ENCODE results near the gene TRUB2.

TRUB2 gene

GRCh38 chr9:128274245-128274644 is 48.0 kb downstream of the TRUB2 start:
- H3K4me3 ChIP-seq (ENCODE audit: low read depth, low read length), result peak overlapping the region; percentile 99
- TF ChIP-seq, protein P1, sequence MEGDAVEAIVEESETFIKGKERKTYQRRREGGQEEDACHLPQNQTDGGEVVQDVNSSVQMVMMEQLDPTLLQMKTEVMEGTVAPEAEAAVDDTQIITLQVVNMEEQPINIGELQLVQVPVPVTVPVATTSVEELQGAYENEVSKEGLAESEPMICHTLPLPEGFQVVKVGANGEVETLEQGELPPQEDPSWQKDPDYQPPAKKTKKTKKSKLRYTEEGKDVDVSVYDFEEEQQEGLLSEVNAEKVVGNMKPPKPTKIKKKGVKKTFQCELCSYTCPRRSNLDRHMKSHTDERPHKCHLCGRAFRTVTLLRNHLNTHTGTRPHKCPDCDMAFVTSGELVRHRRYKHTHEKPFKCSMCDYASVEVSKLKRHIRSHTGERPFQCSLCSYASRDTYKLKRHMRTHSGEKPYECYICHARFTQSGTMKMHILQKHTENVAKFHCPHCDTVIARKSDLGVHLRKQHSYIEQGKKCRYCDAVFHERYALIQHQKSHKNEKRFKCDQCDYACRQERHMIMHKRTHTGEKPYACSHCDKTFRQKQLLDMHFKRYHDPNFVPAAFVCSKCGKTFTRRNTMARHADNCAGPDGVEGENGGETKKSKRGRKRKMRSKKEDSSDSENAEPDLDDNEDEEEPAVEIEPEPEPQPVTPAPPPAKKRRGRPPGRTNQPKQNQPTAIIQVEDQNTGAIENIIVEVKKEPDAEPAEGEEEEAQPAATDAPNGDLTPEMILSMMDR (IDR thresholded peaks at IDR 0.05; ENCODE audit: low read depth, low read length, missing control alignments), result no peak
- in situ Hi-C loops (cut with HindIII; ENCODE audit: low sequenced_read_pairs), result no loop called here
- no peak for DNase-seq (ENCODE audit: low read depth)

- no peak for DNase-seq (ENCODE audit: low read depth)
- in situ Hi-C loops (cut with HindIII; ENCODE audit: low sequenced_read_pairs), result no loop called here
- no peak overlapping the region for H3K4me3 ChIP-seq (ENCODE audit: low read depth, low read length)
- TF ChIP-seq, protein P1 (IDR thresholded peaks at IDR 0.05; ENCODE audit: low read depth, low read length, missing control alignments), result no peak
Observed at GRCh38 chr9:128271512-128271911, 50.7 kb downstream of the TRUB2 start.

GRCh38 chr9:128271112-128271511 is 51.1 kb downstream of the TRUB2 start:
- no peak overlapping the region for H3K4me3 ChIP-seq (ENCODE audit: low read depth, low read length)
- no peak for DNase-seq (ENCODE audit: low read depth)
- TF ChIP-seq, protein P1 (IDR thresholded peaks at IDR 0.05; ENCODE audit: low read depth, low read length, missing control alignments), result no peak
- in situ Hi-C loops (cut with HindIII; ENCODE audit: low sequenced_read_pairs), result no loop called here

DNA sequence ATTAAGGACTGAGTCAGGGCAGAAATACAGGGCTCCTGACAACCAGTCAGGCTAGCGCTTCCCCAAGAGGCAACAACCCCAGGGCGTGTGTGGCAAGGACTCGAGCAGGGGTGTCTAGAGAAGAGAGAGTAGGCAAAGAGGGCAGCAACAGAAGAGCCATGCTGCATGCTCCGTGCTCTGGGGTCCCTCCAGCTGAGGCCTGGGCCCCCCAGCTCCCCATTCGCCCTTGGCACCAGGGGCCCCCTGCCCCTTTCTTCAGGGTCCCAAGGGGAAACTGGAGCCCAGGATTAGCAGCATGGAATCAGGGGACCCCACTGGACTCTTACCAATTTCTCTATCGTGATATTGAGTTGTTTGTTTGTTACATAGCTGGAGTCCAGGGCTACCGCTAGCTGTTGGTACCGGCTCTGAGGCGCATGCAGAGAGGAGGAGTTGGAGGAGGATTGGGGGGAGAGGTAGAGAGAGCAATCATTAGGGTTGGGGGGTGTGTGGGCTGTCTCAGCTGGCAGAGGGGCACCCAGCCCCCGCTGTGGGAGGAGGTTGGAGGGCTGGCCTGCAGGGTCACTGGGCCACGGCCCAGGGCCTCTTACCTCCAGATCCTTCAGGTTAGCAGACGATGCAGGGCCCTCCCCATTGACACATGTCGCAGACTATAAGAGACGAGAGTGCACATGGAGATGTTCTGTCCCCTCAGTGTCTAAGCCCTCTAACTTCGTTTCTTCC is 55.2 kb downstream of the TRUB2 start:
- no peak overlapping the region for H3K4me3 ChIP-seq (ENCODE audit: low read depth, low read length)
- TF ChIP-seq, protein P1 (IDR thresholded peaks at IDR 0.05; ENCODE audit: low read depth, low read length, missing control alignments), result no peak
- in situ Hi-C loops (cut with HindIII; ENCODE audit: low sequenced_read_pairs), result no loop called here
- no peak for DNase-seq (ENCODE audit: low read depth)

- H3K4me3 ChIP-seq (ENCODE audit: low read depth, low read length), result no peak overlapping the region
- in situ Hi-C loops (cut with HindIII; ENCODE audit: low sequenced_read_pairs), result no loop called here
- TF ChIP-seq, protein P1 (IDR thresholded peaks at IDR 0.05; ENCODE audit: low read depth, low read length, missing control alignments), result no peak
- no peak for DNase-seq (ENCODE audit: low read depth)
Observed at GRCh38 chr9:128265348-128265847, 56.8 kb downstream of the TRUB2 start.

DNA sequence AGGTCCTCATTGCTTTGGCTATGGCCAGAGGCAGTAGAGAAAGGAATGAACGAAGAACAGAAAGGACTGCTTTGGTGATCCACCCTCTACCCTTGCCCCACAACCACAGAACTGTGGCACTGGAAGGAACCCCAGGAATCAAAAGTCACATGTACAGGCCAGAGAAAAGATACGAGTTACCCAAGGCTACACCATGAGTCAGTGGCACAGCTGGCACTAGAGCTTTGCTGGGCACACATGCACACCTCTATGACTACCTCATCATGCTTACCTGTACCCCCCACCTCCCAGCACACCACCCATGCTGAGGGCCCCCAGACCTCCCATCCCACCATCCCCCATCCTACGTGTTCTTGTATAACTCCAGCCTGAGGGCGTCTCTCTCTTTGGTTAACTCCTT is 59.6 kb downstream of the TRUB2 start:
- TF ChIP-seq, protein P1 (IDR thresholded peaks at IDR 0.05; ENCODE audit: low read depth, low read length, missing control alignments), result no peak
- no peak overlapping the region for H3K4me3 ChIP-seq (ENCODE audit: low read depth, low read length)
- in situ Hi-C loops (cut with HindIII; ENCODE audit: low sequenced_read_pairs), result no loop called here
- DNase-seq (ENCODE audit: low read depth), result no peak

All from astrocyte of the cerebellum (primary cell).